ENCODE results near the gene RIN3. TPM values are rescaled to one million over a fixed set of nuclear protein-coding genes. Genes with fewer than 3 reads are reported as not detected.

Gene RIN3
- total and polyA plus RNA-seq, 5 experiments from 2014 or later, result 16.8 to 146 (median 45.8) TPM

- peak; percentile 47 to 87 (median 70) for DNase-seq
- peaks cover 0 to 2% (median 0%) of the 10 kb centered on the region in 9 donors for H3K9me3 Mint-ChIP-seq
- H3K27ac Mint-ChIP-seq, result peak overlapping the region; percentile 48 to 94 (median 72)
- POLR2A ChIA-PET, result interaction anchor here (1.0 to 5.1 kb wide), 8 partner anchors 9 to 181 kb away, joined by 3 to 268 read pairs (median 6); partner anchors contain the start of gene GOLGA5
- peak in 1 of 2 donors; percentile 29 for ATAC-seq
- H3K27me3 Mint-ChIP-seq, result no peaks in the 10 kb centered on the region
- H3K4me3 Mint-ChIP-seq, result peak overlapping the region in 5 of 10 donors; percentile 4 to 52 (median 20)
- H3K36me3 Mint-ChIP-seq, result peaks cover 0 to 9% (median 6%) of the 10 kb centered on the region in 3 donors
- peaks cover 28 to 84% (median 72%) of the 10 kb centered on the region in 4 donors for H3K4me1 Mint-ChIP-seq
These were observed 99.6 kb downstream of the RIN3 start for GRCh38 chr14:92613008-92613658.

- no peaks in the 10 kb centered on the region for H3K27me3 Mint-ChIP-seq
- DNase-seq (no peak), ATAC-seq (no peak)
- H3K4me3 Mint-ChIP-seq, result peak overlapping the region in 4 of 10 donors; percentile 1 to 79 (median 27)
- peaks cover 0 to 2% (median 0%) of the 10 kb centered on the region in 9 donors for H3K9me3 Mint-ChIP-seq
- peaks cover 28 to 86% (median 72%) of the 10 kb centered on the region in 4 donors for H3K4me1 Mint-ChIP-seq
- peaks cover 0 to 9% (median 6%) of the 10 kb centered on the region in 3 donors for H3K36me3 Mint-ChIP-seq
- peak overlapping the region; percentile 47 to 97 (median 72) for H3K27ac Mint-ChIP-seq
- POLR2A ChIA-PET, result interaction anchor here (1.0 to 5.1 kb wide), 8 partner anchors 10 to 180 kb away, joined by 3 to 268 read pairs (median 6); partner anchors contain the start of gene GOLGA5
These were observed 100.2 kb downstream of the RIN3 start for GRCh38 chr14:92613681-92614260.

- POLR2A ChIA-PET, result interaction anchor here (0.6 to 5.1 kb wide), 13 partner anchors 12 to 491 kb away, joined by 3 to 268 read pairs (median 4); no protein-coding TSS in a partner anchor
These were observed 101.9 kb downstream of the RIN3 start for GRCh38 chr14:92615451-92615850.

GRCh38 chr14:92616178-92616577 lies 102.6 kb downstream of the RIN3 start:
- no peak for ATAC-seq
- DNase-seq, result no peak
- Mint-ChIP-seq H3K27ac (peak overlapping the region; percentile 90 to 97 (median 95)), H3K36me3 (peaks cover under 1 to 10% (median 4%) of the 10 kb centered on the region in 3 donors), H3K27me3 (no peaks in the 10 kb centered on the region), H3K4me3 (peak overlapping the region; percentile 59 to 83 (median 79)), H3K4me1 (peaks cover 20 to 63% (median 55%) of the 10 kb centered on the region in 4 donors), H3K9me3 (peaks cover 0 to 4% (median under 1%) of the 10 kb centered on the region in 9 donors)
- POLR2A ChIA-PET, result interaction anchor here (0.6 to 5.1 kb wide), 12 partner anchors 13 to 492 kb away, joined by 3 to 268 read pairs (median 4); no protein-coding TSS in a partner anchor

More at GRCh38 chr14:92615451-92615850, 101.9 kb downstream of the RIN3 start:
- peak overlapping the region; percentile 90 to 97 (median 95) for H3K27ac Mint-ChIP-seq
- H3K9me3 Mint-ChIP-seq, result peaks cover 0 to 2% (median 0%) of the 10 kb centered on the region in 9 donors
- ATAC-seq (peak; percentile 96 to 98), DNase-seq (peak; percentile 37 to 94 (median 80))
- H3K36me3 Mint-ChIP-seq, result peaks cover 0 to 9% (median 6%) of the 10 kb centered on the region in 3 donors
- H3K4me3 Mint-ChIP-seq, result peak overlapping the region; percentile 59 to 83 (median 79)
- H3K4me1 Mint-ChIP-seq, result peaks cover 19 to 70% (median 58%) of the 10 kb centered on the region in 4 donors
- no peaks in the 10 kb centered on the region for H3K27me3 Mint-ChIP-seq

GRCh38 chr14:92617581-92617980 lies 104.0 kb downstream of the RIN3 start:
- DNase-seq, result no peak
- POLR2A ChIA-PET, result interaction anchor here (5.1 kb wide), 1 partner anchor 34 kb away, joined by 268 read pairs; no protein-coding TSS in a partner anchor
- no peak for ATAC-seq
- H3K9me3 Mint-ChIP-seq, result peaks cover 0 to 18% (median 12%) of the 10 kb centered on the region in 9 donors
- H3K27ac Mint-ChIP-seq, result peak overlapping the region in 4 of 10 donors; percentile 13 to 61 (median 41)
- H3K36me3 Mint-ChIP-seq, result peaks cover 4 to 13% (median 11%) of the 10 kb centered on the region in 3 donors
- H3K27me3 Mint-ChIP-seq, result no peaks in the 10 kb centered on the region
- peaks cover 19 to 52% (median 47%) of the 10 kb centered on the region in 4 donors for H3K4me1 Mint-ChIP-seq
- no peak overlapping the region for H3K4me3 Mint-ChIP-seq

GRCh38 chr14:92619671-92620456 lies 106.3 kb downstream of the RIN3 start:
- H3K4me3 Mint-ChIP-seq, result no peak overlapping the region
- peak overlapping the region in 1 of 10 donors; percentile 10 for H3K27ac Mint-ChIP-seq
- POLR2A ChIA-PET, result interaction anchor here (1.1 to 1.4 kb wide), 2 partner anchors 25 to 27 kb away, joined by 4 read pairs; no protein-coding TSS in a partner anchor
- H3K4me1 Mint-ChIP-seq, result peaks cover 15 to 30% (median 25%) of the 10 kb centered on the region in 4 donors
- peaks cover 14 to 25% (median 23%) of the 10 kb centered on the region in 3 donors for H3K36me3 Mint-ChIP-seq
- ATAC-seq, result no peak
- H3K27me3 Mint-ChIP-seq, result no peaks in the 10 kb centered on the region
- H3K9me3 Mint-ChIP-seq, result peaks cover 0 to 31% (median 19%) of the 10 kb centered on the region in 9 donors
- DNase-seq, result no peak

GRCh38 chr14:92622311-92622710 lies 108.7 kb downstream of the RIN3 start:
- peaks cover 2 to 46% (median 26%) of the 10 kb centered on the region in 9 donors for H3K9me3 Mint-ChIP-seq
- H3K4me1 Mint-ChIP-seq, result peaks cover 3 to 9% (median 5%) of the 10 kb centered on the region in 4 donors
- no peak overlapping the region for H3K27ac Mint-ChIP-seq
- H3K4me3 Mint-ChIP-seq, result no peak overlapping the region
- no peak for DNase-seq
- POLR2A ChIA-PET, result interaction anchor here (0.6 to 1.1 kb wide), 4 partner anchors 10 to 1743 kb away, joined by 3 to 5 read pairs (median 4); no protein-coding TSS in a partner anchor
- peaks cover 27 to 43% (median 41%) of the 10 kb centered on the region in 3 donors for H3K36me3 Mint-ChIP-seq
- no peak for ATAC-seq
- no peaks in the 10 kb centered on the region for H3K27me3 Mint-ChIP-seq

- POLR2A ChIA-PET, result interaction anchor here (1.8 kb wide), 1 partner anchor 11 kb away, joined by 7 read pairs; no protein-coding TSS in a partner anchor
- H3K36me3 Mint-ChIP-seq, result peaks cover 33 to 54% (median 48%) of the 10 kb centered on the region in 3 donors
- no peak for DNase-seq
- no peaks in the 10 kb centered on the region for H3K27me3 Mint-ChIP-seq
- no peak for ATAC-seq
- peak overlapping the region in 1 of 10 donors; percentile 6 for H3K27ac Mint-ChIP-seq
- peaks cover 4 to 55% (median 35%) of the 10 kb centered on the region in 9 donors for H3K9me3 Mint-ChIP-seq
- H3K4me3 Mint-ChIP-seq, result no peak overlapping the region
- H3K4me1 Mint-ChIP-seq, result peaks cover 0 to 12% (median 8%) of the 10 kb centered on the region in 4 donors
These were observed 111.2 kb downstream of the RIN3 start for GRCh38 chr14:92624764-92625163.

GRCh38 chr14:92625213-92625612 lies 111.6 kb downstream of the RIN3 start:
- Mint-ChIP-seq H3K36me3 (peaks cover 33 to 54% (median 48%) of the 10 kb centered on the region in 3 donors), H3K4me1 (peaks cover 3 to 12% (median 10%) of the 10 kb centered on the region in 4 donors), H3K9me3 (peaks cover 4 to 55% (median 35%) of the 10 kb centered on the region in 9 donors), H3K27me3 (no peaks in the 10 kb centered on the region), H3K4me3 (no peak overlapping the region), H3K27ac (peak overlapping the region in 1 of 10 donors; percentile 46)
- ATAC-seq (no peak), DNase-seq (no peak)
- POLR2A ChIA-PET, result no interaction called here

- H3K9me3 Mint-ChIP-seq, result peaks cover 4 to 55% (median 33%) of the 10 kb centered on the region in 9 donors
- POLR2A ChIA-PET, result interaction anchor here (1.5 kb wide), 1 partner anchor 11 kb away, joined by 4 read pairs; no protein-coding TSS in a partner anchor
These were observed 112.5 kb downstream of the RIN3 start for GRCh38 chr14:92626041-92626440.

GRCh38 chr14:92627707-92628215 lies 114.2 kb downstream of the RIN3 start:
- DNase-seq, result no peak
- Mint-ChIP-seq H3K27ac (peak overlapping the region in 3 of 10 donors; percentile 11 to 65 (median 60)), H3K4me1 (peaks cover 12 to 19% (median 17%) of the 10 kb centered on the region in 4 donors), H3K4me3 (no peak overlapping the region), H3K27me3 (no peaks in the 10 kb centered on the region), H3K36me3 (peaks cover 28 to 42% (median 34%) of the 10 kb centered on the region in 3 donors), H3K9me3 (peaks cover 2 to 38% (median 16%) of the 10 kb centered on the region in 9 donors)
- POLR2A ChIA-PET, result no interaction called here
- no peak for ATAC-seq

More at GRCh38 chr14:92626041-92626440, 112.5 kb downstream of the RIN3 start:
- Mint-ChIP-seq H3K36me3 (peaks cover 33 to 54% (median 48%) of the 10 kb centered on the region in 3 donors), H3K27me3 (no peaks in the 10 kb centered on the region), H3K27ac (peak overlapping the region in 3 of 10 donors; percentile 26 to 37 (median 27)), H3K4me3 (no peak overlapping the region), H3K4me1 (peaks cover 8 to 17% (median 11%) of the 10 kb centered on the region in 4 donors)
- DNase-seq, result no peak
- ATAC-seq, result no peak
